ENCODE data around the gene VAV3.

The VAV3 gene

DNA sequence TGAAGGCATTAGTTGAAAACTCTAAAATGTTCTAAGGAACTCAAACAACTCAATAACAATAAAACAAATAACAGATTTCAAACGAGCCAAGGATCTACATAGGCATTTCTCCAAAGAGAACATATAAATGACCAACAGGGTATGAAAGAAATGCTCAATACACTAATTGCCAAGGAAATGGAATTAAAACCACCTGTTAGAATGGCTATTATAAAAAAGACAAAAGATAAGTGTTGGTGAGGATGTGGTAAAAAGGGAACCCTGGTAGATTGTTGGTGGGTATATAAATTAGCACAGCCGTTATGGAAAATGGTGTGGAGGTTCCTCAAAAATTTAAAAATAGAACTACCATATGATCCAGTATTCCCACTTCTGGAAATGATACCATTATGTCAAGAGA, 9.1 kb upstream of the VAV3 start:
- DNase-seq (ENCODE audit: low read depth) = no peak

- no peak for DNase-seq (ENCODE audit: low read depth)
Observed at GRCh38 chr1:107972391-107973180, 7.6 kb upstream of the VAV3 start.

GRCh38 chr1:107966550-107966949, 1.6 kb upstream of the VAV3 start:
- DNase-seq (ENCODE audit: low read depth) = no peak

GRCh38 chr1:107964336-107965109, 457 bp downstream of the VAV3 start:
- peak; percentile 3 for DNase-seq (ENCODE audit: low read depth)

- peak; percentile 12 for DNase-seq (ENCODE audit: low read depth)
Observed at GRCh38 chr1:107963601-107964335, 1.2 kb downstream of the VAV3 start.

DNA sequence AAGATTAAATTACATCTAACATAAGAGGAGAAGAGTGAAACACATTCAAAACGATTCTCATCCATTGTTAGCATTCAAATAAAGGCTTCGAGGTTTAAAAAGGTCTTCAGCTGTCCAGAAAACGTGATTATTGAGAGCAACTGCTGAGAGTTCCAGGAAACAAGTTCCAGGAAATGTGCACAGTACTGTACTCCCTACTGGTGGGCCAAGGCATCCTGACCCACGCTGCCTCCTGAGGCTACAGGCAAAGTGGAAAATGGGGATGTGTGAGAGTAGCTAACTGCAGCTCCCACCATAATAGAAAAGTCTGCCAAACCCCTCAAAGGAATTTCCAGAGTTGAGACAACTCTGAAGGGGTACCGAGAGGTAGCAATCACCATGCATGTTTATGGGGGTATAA, 2.0 kb downstream of the VAV3 start:
- DNase-seq (ENCODE audit: low read depth) = no peak

- no peak for DNase-seq (ENCODE audit: low read depth)
Observed at GRCh38 chr1:107954719-107955415, 10.1 kb downstream of the VAV3 start.

DNA sequence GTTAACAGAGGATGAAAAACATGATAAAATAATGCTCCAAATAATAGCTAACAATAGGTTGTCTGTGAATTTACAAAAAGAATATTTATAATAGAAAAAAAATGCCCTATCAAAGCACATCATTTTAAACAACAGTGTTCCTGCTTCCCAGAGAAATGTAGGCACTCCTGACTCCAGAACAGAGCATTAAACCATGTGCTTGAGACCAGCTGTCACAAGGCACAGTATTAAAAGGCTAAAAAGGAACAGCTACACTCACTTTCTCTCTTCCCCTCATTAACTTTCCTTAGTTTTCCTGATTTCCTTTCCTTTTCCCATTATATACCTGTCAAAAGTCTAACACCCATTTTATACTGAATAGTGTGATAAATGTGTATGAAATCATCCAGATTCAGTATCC, 10.9 kb downstream of the VAV3 start:
- DNase-seq (ENCODE audit: low read depth) = no peak

- peak; percentile 3 for DNase-seq (ENCODE audit: low read depth)
Observed at GRCh38 chr1:107953556-107953955, 11.4 kb downstream of the VAV3 start.

DNA sequence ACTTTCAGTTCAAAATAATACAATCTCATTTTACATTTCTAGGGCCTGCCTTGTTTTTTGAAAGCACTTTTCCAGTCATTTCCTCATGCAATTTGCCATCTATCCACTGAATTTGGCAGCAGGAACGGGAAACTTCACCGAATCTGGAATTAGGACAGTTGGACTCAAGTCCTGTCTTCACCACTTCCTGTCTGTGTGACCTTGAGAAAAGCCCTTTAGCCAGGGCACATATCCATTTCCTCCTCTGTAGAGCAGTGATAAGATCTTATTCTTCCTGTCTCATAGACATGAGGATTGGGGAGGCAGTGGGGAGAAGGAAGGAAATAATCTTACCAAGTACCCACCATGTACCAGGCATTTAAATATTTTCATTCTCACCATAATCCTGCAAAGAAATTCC, 12.0 kb downstream of the VAV3 start:
- DNase-seq (ENCODE audit: low read depth) = no peak

DNA sequence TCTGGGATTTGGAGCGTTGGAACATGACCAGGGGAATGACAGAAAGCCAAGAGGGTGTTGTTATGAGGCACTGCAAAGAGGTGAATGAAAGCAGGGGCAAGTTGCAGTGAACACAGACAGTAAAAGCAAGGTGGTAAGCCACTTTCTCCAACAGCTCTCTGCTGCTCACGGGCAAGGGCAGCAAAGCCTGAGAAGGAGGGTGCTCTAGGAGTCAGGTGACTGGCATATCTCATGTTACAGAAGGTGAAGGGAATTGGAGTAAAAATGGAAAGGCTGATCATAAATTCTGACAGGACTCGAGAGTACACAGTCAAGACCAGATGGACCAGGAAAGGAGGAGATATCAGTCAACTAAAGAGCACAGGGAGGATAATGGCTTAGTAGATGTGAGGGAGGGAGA, 14.5 kb downstream of the VAV3 start:
- DNase-seq (ENCODE audit: low read depth) = no peak

DNA sequence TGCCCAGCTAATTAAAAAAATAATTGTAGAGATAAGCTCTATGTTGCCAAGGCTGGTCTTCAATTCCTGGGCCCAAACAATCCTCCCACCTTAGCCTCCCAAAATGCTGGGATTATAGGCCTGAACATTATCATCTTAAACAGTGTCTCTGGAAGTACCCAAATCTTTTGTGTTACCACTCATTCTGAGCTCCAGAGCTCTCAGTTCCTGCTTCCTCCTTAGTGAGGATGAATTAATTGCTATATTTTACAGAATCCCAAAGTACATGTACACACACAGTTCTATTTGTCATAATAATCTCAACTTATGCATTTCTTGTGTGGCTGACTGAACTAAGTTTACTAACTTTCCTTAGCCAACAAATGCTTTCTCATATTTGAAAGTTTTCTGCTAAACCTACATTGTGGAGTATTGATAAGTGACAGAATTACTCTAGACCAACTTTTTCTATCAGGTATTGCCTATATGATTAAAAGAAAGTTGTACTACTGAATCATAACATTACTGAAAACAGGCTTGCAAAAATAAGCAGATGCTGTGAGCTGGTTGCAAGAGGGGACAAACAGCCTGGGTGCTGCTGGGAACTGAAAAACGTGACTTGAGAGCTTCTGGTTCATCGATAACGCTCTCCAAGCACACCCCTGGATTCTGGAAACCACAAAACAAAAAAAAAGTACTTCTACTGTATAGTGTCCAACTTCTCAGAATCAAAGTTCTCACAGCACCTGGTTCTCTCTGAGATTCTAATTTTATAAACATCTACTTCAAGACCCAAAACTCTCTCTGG, 15.3 kb downstream of the VAV3 start:
- no peak for DNase-seq (ENCODE audit: low read depth)

- no peak for DNase-seq (ENCODE audit: low read depth)
Observed at GRCh38 chr1:107946794-107947193, 18.2 kb downstream of the VAV3 start.

- DNase-seq (ENCODE audit: low read depth) = no peak
Observed at GRCh38 chr1:107943694-107944093, 21.3 kb downstream of the VAV3 start.

DNA sequence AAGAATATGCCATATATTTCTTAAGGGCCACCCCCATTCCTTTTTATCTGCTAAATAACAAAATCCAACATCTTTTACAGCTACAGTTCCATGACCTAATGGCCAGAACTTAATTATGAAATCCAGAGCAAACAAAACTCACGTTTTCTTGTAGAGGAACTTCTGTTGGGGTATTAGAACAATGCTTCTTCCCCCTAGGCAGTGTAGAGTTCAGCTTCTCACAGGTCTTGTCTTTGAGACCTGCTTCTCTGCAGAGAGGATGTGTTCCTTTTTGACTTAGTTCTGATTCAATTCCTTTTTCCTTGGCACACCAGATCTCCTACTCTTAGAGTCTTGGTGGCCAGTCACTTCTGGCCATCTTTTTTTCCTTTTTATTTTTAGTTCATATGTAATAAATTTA, 22.2 kb downstream of the VAV3 start:
- DNase-seq (ENCODE audit: low read depth) = no peak

DNA sequence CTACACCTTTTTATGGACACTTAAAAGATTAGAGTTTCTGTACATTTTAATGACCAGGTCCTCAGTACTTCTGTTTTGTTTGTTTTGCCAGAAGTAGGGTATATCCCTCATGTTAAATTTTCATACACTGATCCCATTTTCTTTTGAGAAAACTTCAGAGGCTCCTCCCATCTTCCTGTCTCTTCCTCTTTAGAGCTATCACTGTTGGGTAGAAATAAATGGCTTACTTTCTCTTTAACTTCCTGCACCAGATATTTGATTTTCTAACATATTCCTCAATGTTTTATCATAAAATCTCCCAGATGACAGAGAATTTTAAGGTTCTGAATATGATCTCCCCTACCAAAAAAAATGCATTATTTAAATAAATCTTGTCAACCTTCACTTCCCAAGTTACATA, 23.4 kb downstream of the VAV3 start:
- DNase-seq (ENCODE audit: low read depth) = no peak

- peak; percentile 81 for DNase-seq (ENCODE audit: low read depth)
Observed at GRCh38 chr1:107941123-107941522, 23.9 kb downstream of the VAV3 start.

- no peak for DNase-seq (ENCODE audit: low read depth)
Observed at GRCh38 chr1:107940701-107941100, 24.3 kb downstream of the VAV3 start.

DNA sequence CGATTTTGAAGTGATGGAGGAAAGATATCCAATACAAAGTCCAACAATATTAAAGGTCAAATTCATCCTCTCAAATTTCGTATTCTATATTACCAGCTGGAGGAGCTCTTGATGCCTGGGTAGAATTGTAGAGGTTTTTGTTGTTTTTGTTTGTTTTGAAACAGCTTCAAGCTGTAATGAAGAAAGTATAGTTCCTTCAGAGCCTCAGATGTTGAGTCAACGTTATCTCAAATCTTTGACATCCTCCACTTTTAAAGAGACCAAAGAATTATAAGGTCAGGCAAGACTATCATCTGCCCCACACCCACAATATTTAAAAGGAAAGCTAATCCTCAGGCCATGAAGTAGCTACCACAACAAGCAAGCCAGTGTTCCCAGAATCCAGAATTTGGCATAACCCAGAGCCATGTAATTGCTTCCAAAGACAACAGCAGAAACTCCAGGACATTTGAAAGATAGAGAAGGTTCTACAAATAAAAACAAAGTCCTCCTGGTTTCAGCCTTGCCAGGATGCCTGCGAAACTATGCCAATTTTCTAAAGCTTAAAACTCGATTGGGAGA, 24.9 kb downstream of the VAV3 start:
- DNase-seq (ENCODE audit: low read depth) = no peak

GRCh38 chr1:107939256-107939655, 25.7 kb downstream of the VAV3 start:
- DNase-seq (ENCODE audit: low read depth) = no peak

All from fibroblast of gingiva (primary cell).